GM18505 (cell line): ENCODE results near the gene GDA.

Experiments used
- ATAC-seq: cut with Tn5 transposase; IDR thresholded peaks from one replicate; pipeline ENCODE4 v1.9.1; 2021; ENCODE audit not compliant: unreplicated experiment
- POLR2A ChIP-seq: IDR thresholded peaks from 4 replicates; pipeline ENCODE4 v1.6.1; 2011; ENCODE audit warnings: borderline replicate concordance; ENCODE audit not compliant: insufficient read depth, insufficient read length; ENCODE audit errors: extremely low read depth

The GDA gene

DNA sequence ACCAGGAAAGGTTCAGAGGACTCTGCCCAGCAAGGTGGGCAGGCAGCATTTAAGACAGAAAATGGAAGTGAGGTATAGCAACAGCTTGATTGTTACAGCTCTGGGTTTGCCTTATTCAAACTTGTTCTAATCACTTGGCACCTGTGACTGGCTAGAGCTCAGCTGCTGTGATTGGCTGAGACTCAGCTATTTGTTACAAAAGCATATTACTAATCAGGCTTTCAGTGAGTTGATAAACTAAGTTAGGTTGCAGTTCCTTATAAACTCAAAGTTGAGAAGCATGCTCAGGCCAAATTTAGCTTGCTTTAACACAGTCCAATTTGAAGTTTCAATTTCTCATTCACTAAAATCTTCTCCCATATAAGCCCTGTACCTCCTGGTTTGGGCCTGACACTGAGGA, 56.3 kb downstream of the GDA start:
- ATAC-seq: peak; percentile 57
- no peak for TF ChIP-seq POLR2A

DNA sequence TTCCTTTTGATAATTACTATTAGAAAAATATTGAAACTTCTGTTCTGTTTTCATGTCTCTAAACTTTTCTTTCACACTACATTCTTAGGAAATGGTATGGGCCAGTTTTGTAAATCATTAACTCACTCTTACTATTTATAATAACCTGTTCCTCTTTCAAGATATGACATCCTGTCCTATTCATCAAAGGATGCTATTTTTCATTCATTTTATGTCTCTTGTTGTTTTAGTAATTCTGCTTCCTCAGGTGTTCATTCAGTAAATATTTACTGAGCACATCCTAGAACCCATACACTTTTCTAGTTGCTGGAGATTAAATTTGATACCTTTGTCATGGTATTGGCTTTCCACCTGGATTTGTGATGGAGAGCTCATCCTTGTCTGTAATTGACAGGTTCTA, 58.0 kb downstream of the GDA start:
- peak; percentile 53 for ATAC-seq
- no peak for TF ChIP-seq POLR2A

DNA sequence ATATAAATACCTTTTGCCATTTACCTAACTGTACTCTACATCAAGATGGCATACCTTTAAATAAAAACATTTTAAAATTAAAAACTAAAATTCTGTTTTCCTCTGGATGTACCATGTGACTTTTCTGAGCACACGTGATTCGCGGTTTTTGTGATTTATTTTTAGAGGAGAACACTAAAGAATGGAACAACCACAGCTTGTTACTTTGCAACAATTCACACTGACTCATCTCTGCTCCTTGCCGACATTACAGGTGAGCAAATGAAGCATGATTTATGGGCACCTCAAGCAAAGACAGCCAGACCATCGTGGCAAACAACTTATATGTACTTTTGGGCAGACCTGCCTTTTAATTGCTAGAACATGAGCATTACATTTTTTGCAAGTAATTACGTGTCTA, 61.3 kb downstream of the GDA start:
- no peak for TF ChIP-seq POLR2A
- no peak for ATAC-seq

DNA sequence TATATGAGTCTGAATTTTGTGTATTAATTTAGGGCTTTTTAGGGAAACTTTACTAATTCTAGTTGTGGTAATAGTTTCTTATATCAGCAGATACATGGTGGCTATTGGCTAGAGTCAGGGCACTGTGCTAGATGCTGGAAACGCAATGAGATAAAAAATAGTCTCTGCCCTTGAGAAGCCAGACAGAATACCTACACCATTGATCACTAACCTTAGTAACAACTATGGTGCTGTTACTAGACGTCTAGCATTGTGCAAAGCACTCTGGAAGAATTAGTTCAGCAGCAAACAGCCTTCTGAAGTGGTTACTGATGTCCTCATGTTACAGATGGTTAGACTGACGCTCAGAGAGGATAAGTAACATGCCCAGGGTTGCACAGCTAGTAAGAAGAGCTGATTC, 61.8 kb downstream of the GDA start:
- ATAC-seq: no peak
- TF ChIP-seq POLR2A: no peak

DNA sequence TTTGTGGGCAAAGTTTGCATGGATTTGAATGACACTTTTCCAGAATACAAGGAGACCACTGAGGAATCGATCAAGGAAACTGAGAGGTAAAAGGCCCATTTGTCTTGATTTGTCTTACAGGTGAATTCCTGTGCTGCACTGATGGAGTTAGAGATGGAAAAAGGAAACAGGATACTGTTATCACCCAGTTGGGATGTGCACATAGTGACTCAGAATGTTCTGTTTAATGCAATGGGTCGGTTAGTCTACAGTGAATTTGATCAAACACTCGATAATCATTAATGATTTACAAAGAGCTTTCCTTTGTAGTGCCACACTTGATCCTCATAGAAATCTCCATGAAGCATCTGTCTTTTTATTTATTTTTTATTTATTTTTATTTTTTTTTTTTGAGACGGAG, 64.7 kb downstream of the GDA start:
- ATAC-seq: no peak
- no peak for TF ChIP-seq POLR2A

DNA sequence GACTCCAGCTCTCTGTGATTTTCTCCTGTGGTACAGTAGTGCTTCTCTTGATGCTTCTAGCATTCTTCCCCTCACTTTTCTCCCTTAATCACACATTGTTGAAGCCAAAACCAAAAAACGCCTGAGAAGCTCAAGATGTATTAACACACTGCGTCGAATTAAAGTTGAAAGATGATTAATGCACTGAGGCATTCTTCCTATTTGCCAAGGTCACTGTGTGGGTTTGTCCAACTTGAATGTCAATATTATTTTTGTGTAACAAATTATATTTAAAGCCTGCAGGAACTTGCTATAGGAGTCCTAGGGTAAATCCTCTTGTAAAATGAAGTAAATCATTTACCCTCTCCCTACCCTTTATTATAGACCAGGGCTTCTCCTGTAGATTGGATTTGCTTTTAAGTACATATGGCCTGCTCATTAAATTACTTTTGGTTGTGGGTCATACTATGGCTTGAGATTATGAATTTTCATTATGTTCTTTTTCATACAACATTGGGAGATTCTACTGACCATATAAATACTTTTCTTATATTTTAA, 68.1 kb downstream of the GDA start:
- ATAC-seq: no peak
- no peak for TF ChIP-seq POLR2A

DNA sequence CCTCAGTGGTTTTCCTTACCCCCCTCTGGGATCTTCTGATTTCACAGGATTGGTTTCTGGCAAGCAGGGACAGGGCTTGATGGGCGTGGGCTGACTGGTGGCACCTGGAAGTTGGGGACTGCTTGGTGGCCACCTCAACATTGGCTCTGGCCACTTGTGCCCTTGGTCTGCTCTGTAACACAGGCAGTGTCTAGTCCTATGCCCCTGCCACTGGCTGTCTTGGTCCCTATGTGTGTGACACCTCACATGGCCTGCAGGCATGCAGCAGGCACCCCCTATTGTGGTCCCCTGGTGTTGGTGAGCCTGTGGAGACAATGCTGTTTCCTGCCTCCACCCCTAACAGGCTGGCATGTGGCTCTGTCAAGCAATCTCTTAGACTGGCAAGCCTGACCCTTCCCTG, 71.3 kb downstream of the GDA start:
- TF ChIP-seq POLR2A: no peak

DNA sequence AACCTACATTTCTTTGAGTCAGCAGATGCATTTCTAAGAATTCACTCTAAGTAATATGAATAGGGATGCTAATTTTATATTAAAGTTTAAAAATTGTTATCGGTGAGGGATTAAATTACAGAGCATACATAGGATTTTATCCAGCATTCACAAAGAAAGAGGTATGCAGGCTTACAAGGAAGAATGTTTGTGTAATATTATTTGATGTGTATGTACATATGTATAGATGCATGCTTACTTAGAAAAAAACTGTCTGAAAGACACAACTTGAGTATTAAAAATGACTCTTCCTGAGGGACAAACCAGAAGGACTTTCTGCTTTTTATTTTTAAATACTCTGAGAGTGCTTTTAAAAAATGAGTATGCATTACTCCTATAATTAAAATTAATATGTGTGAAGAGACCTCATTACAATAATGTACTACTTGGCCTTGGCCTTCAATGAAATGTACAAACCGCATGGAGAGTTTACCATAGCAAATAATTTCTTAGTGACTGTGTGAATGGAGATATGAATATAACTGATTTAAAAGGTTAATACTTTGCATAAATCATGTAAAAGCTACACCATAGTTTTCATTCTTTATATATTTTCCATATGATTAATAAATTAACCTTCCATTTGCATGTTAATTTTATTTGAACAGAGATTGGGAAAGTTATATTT, 77.0 kb downstream of the GDA start:
- no peak for TF ChIP-seq POLR2A
- ATAC-seq: no peak

More for the DNA sequence above, 71.3 kb downstream of the GDA start:
- ATAC-seq: no peak

DNA sequence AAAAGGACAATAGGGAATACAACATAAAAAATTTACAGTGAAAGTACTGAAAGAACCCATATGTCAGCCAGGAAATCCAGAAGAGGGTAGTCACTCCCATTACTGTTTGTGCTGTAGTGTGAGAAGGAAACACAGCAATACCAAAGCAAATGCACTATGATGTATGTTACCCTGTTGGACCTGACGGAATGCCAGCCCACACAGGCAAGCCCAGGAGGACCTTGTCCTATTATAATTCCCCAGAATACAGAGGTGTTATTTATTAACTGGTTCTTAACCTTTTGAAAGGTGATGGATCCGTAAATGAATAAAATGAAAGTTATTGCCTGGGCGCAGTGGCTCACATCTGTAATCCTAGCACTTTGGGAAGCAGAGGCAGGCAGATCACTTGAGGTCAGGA, 79.0 kb downstream of the GDA start:
- no peak for ATAC-seq

DNA sequence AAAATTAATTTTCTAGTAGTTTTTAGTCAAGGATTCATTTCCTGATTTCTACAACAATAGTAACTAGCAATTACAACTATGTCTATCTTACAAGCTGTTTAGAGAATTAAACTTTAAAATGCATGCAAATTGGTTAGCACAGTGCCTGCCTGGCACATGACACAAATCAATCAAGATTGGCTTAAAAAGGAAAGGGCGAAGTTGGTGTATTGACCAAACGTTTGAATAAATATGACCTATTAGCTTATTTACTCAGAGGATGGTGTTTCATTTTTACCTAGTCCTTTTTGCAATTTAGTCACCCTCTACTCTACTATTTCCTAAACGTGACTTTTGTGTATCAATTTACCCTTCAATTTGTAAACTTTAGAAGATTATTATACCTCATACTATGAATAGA, 83.5 kb downstream of the GDA start:
- no peak for TF ChIP-seq POLR2A
- no peak for ATAC-seq

More for the DNA sequence above, 79.0 kb downstream of the GDA start:
- TF ChIP-seq POLR2A: no peak

DNA sequence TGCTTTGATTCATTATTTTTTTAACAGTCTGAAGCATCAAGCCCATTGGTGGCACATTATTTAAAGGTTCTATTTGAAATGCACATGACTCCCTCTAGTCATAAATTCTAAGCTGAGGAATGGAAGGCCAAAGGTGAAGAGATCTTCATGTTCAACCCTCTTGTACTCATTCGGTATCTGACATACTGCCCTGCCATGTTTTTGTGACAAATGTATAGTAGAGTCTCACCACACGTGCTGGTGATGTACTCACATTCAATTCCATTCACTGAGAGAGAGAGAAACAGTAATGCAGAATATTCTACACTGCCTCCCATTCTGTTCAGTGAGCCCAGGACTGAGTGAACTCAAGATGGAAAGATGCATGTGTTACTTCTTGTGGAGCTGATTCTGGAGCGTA, 98.3 kb downstream of the GDA start:
- no peak for TF ChIP-seq POLR2A
- no peak for ATAC-seq

DNA sequence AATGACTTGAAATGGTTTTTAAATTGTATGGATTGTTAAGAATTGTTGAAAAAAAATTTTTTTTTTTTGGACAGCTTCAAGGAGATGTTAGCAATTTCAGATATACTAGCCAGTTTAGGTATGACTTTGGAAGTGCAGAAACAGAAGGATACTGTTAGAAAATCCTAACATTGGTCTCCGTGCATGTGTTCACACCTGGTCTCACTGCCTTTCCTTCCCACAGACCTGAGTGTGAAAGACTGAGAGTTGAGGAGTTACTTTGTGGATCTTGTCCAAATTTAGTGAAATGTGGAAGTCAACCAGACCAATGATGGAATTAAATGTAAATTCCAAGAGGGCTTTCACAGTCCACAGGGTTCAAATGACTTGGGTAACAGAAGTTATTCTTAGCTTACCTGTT, 102.3 kb downstream of the GDA start:
- ATAC-seq: no peak
- TF ChIP-seq POLR2A: no peak

DNA sequence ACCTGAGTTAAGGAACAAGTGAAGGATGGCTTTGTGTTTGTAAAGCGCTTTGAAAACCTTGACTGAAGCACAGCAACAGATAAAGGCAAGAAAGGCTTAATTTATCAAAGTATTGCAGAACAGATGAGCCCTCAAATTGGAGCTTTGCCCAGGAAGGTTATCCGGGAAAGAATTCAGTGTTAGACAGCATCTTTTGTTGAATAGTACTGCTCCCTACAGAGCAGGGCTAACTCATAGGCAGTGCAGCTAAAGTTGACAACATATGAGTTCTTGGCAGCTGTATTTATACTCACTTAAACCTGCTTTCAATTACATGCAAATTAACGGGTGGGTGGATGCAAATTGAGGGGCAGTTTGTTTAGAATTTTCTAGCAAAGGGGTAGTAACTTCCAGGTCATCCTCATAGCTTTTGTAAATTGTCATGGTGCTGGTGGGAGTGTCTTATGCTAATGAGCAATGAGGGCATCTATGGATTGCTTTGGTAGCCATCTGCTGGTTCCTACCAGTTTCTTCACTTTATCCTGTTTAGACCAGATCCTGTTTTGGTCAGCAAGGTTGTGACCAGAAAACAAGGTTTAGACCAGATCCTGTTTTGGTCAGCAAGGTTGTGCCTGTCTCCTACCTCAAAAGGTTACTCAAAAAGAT, 105.8 kb downstream of the GDA start:
- TF ChIP-seq POLR2A: no peak
- no peak for ATAC-seq

DNA sequence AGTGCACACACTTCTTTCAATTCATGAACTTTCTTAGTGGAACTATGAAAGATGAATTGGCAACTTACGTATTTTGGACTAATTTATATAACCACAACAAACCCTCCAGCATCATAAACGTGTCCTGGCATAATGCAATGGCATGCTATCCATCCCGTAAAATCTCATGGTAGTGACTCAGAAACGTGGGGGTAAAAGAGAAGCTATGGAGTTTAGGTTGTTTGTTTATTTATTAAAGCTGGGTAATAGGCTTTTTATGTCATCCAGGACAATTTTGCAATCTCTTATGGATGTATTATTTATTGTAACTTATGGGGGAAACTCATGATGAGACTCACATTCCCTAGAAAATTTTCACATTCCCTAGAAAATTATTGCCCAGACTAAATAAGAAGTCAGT, 106.3 kb downstream of the GDA start:
- ATAC-seq: no peak
- TF ChIP-seq POLR2A: no peak
